ENCODE data around the gene KRT79.
"Not testable (repeated sequence)": the region's sequence is repeated elsewhere in the genome, so short reads cannot be mapped to it uniquely, and the experiment has no call there.

The KRT79 gene

GRCh38 chr12:52797529-52797894, 36.6 kb downstream of the KRT79 start:
- DNase-seq (ENCODE audit: low read depth, low spot score): no peak
- H3K4me3 ChIP-seq (ENCODE audit: low read length): no peak overlapping the region

GRCh38 chr12:52796839-52797528, 37.1 kb downstream of the KRT79 start:
- no peak for DNase-seq (ENCODE audit: low read depth, low spot score)
- no peak overlapping the region for H3K4me3 ChIP-seq (ENCODE audit: low read length)

GRCh38 chr12:52796429-52796794, 37.7 kb downstream of the KRT79 start:
- no peak overlapping the region for H3K4me3 ChIP-seq (ENCODE audit: low read length)
- no peak for DNase-seq (ENCODE audit: low read depth, low spot score)

- no peak for DNase-seq (ENCODE audit: low read depth, low spot score)
- no peak within 1 kb of the TSS for H3K4me3 ChIP-seq (ENCODE audit: low read length)
Measured at GRCh38 chr12:52795694-52796428, 38.2 kb downstream of the KRT79 start, which contains the start of gene KRT3. TSS of gene KRT3 (minus strand) at chr12:52796117. CDS start at chr12:52796042, 75 bp downstream.

GRCh38 chr12:52795332-52795674, 38.8 kb downstream of the KRT79 start:
- H3K4me3 ChIP-seq (ENCODE audit: low read length): not testable (repeated sequence)

GRCh38 chr12:52794479-52795331, 39.4 kb downstream of the KRT79 start:
- no peak overlapping the region for H3K4me3 ChIP-seq (ENCODE audit: low read length)
- no peak for DNase-seq (ENCODE audit: low read depth, low spot score)

More at GRCh38 chr12:52795332-52795674, 38.8 kb downstream of the KRT79 start:
- DNase-seq (ENCODE audit: low read depth, low spot score): not testable (repeated sequence)

GRCh38 chr12:52792185-52793029, 41.7 kb downstream of the KRT79 start:
- no peak for DNase-seq (ENCODE audit: low read depth, low spot score)
- no peak overlapping the region for H3K4me3 ChIP-seq (ENCODE audit: low read length)

- no peak overlapping the region for H3K4me3 ChIP-seq (ENCODE audit: low read length)
- DNase-seq (ENCODE audit: low read depth, low spot score): no peak
Measured at GRCh38 chr12:52791271-52792184, 42.6 kb downstream of the KRT79 start.

GRCh38 chr12:52790427-52791270, 43.5 kb downstream of the KRT79 start:
- no peak overlapping the region for H3K4me3 ChIP-seq (ENCODE audit: low read length)
- DNase-seq (ENCODE audit: low read depth, low spot score): no peak

- DNase-seq (ENCODE audit: low read depth, low spot score): no peak
Measured at GRCh38 chr12:52789637-52790426, 44.3 kb downstream of the KRT79 start.

GRCh38 chr12:52788876-52789636, 45.1 kb downstream of the KRT79 start:
- DNase-seq (ENCODE audit: low read depth, low spot score): no peak

More at GRCh38 chr12:52789637-52790426, 44.3 kb downstream of the KRT79 start:
- H3K4me3 ChIP-seq (ENCODE audit: low read length): no peak overlapping the region

GRCh38 chr12:52788192-52788875, 45.8 kb downstream of the KRT79 start:
- H3K4me3 ChIP-seq (ENCODE audit: low read length): no peak overlapping the region
- DNase-seq (ENCODE audit: low read depth, low spot score): no peak

More at GRCh38 chr12:52788876-52789636, 45.1 kb downstream of the KRT79 start:
- H3K4me3 ChIP-seq (ENCODE audit: low read length): no peak overlapping the region

- no peak overlapping the region for H3K4me3 ChIP-seq (ENCODE audit: low read length)
- no peak for DNase-seq (ENCODE audit: low read depth, low spot score)
Measured at GRCh38 chr12:52787324-52788191, 46.6 kb downstream of the KRT79 start.

GRCh38 chr12:52784909-52785308, 49.2 kb downstream of the KRT79 start:
- H3K4me3 ChIP-seq (ENCODE audit: low read length): no peak overlapping the region
- no peak for DNase-seq (ENCODE audit: low read depth, low spot score)

Measured in Jurkat, Clone E6-1 (cell line).